ENCODE measurements around the gene NRCAM. TPM values are rescaled to one million over a fixed set of nuclear protein-coding genes. Genes with fewer than 3 reads are reported as not detected.
A peak's percentile ranks its signal among the peaks of the same experiment; 100 is the strongest.
"Not testable (repeated sequence)": the region's sequence is repeated elsewhere in the genome, so short reads cannot be mapped to it uniquely, and the experiment has no call there.

The NRCAM gene
- total RNA-seq, 1 donor from 2014 or later = 11.0 TPM

DNA sequence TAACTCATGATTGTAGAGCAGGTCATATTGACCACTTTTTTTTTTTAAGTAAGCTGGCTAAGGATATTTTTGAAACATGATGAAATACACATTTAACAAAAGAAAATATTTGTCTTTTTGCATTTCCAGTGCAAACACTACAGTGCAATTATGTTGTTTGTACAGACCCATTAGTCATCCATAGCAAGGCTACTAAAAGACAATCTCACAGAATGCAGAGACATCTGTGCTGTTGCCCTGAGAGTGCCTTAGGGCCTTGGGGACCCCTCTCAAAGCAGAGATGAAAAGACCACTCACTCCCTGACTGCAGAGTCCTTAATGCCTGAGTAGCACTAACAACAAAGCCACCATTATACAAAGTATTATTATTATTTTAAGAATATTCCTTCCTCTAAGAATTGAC, 104.5 kb downstream of the NRCAM start:
- H3K4me3 ChIP-seq (ENCODE audit: low read depth, low read length) = no peak overlapping the region
- no peak for DNase-seq (ENCODE audit: low read depth)
- TF ChIP-seq, protein P1, sequence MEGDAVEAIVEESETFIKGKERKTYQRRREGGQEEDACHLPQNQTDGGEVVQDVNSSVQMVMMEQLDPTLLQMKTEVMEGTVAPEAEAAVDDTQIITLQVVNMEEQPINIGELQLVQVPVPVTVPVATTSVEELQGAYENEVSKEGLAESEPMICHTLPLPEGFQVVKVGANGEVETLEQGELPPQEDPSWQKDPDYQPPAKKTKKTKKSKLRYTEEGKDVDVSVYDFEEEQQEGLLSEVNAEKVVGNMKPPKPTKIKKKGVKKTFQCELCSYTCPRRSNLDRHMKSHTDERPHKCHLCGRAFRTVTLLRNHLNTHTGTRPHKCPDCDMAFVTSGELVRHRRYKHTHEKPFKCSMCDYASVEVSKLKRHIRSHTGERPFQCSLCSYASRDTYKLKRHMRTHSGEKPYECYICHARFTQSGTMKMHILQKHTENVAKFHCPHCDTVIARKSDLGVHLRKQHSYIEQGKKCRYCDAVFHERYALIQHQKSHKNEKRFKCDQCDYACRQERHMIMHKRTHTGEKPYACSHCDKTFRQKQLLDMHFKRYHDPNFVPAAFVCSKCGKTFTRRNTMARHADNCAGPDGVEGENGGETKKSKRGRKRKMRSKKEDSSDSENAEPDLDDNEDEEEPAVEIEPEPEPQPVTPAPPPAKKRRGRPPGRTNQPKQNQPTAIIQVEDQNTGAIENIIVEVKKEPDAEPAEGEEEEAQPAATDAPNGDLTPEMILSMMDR (conservative IDR thresholded peaks at IDR 0.05; ENCODE audit: low read depth, low read length) = no peak

DNA sequence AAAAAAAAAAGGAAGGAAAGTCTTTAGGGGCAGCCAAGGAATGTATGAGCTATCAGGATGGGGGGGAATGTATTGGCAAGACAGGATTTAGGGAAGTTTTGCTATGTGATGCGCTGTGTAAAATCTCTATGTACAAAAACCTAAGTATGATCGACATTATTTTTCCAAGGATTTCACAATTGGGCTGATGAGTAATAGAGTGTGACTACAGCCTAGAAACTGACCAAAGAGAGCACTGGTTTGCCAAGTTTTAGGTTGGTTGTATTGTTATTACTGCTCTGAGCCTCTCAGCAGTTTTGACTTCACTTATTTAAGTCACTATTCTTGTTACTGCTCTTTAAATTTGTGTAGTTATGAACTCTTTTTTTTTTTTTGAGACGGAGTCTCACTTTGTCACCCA, 107.3 kb downstream of the NRCAM start:
- peak; percentile 42 for DNase-seq (ENCODE audit: low read depth)
- TF ChIP-seq, protein P1 (conservative IDR thresholded peaks at IDR 0.05; ENCODE audit: low read depth, low read length) = no peak
- no peak overlapping the region for H3K4me3 ChIP-seq (ENCODE audit: low read depth, low read length)

DNA sequence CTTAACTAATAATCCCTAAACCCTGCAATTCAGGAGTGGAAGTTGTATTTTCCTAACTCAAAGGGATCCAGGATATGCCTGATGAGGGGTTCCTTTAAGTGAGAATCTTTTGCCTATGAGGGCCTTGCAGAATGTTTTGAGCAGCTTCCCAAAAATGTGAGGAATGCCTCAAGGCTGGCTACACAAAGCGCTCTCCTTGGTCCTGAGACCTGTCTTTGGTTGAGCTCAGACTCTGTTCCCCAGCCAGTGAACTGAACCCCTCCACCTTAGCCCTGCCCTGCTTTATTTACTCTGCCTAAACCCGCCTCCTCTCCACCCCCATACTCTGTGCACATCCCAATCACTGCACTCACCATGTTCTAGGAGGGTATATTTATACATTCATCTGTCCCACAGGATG, 108.6 kb downstream of the NRCAM start:
- TF ChIP-seq, protein P1 (conservative IDR thresholded peaks at IDR 0.05; ENCODE audit: low read depth, low read length) = no peak
- H3K4me3 ChIP-seq (ENCODE audit: low read depth, low read length) = no peak overlapping the region
- no peak for DNase-seq (ENCODE audit: low read depth)

DNA sequence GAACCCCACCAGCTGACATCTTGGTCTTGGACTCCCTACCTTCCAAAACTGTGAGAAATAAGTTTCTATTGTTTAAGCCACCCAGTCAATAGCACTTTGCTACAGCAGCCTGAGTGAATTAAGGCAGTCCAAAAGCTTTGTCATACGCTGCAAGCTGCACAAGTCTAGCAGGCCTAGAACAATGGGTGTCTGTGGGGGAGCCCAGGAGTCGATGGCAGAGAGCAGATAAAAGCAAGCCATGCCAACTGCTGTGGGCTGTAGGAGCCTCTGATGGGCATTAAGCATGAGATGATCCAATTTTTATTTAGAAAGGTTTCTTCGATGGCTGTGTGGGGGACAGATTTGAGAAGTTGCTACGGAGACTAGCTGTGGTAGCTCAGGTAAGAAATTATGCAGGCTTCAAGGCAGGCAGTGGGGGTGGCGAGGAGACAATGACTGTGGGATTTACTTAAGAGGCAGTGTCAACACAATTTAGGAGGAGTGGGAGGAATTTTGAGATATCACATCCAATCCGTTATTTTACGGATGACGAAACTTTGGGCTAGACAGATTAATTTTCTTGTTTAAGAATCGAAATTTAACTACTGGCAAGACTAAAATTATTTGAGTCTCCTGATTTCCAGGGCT, 110.4 kb downstream of the NRCAM start:
- TF ChIP-seq, protein P1 (conservative IDR thresholded peaks at IDR 0.05; ENCODE audit: low read depth, low read length) = no peak
- no peak for DNase-seq (ENCODE audit: low read depth)
- no peak overlapping the region for H3K4me3 ChIP-seq (ENCODE audit: low read depth, low read length)

DNA sequence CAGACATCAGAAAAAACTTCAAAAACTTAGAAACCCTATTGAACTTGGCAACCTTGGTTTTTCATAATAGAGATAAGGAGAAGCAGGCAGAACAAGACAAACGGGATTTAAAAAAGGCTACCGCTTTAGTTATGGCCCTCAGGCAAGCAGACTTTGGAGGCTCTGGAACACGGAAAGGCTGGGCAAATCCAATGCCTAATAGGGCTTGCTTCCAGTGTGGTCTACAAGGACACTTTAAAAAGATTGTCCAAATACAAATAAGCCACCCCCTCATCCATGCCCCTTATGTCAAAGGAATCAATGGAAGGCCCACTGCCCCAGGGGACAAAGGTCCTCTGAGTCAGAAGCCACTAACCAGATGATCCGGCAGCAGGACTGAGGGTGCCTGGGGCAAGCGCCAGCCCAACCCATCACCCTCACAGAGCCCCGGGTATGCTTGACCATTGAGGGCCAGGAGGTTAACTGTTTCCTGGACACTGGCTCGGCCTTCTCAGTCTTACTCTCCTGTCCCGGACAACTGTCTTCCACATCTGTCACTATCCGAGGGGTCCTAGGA, 115.3 kb downstream of the NRCAM start:
- TF ChIP-seq, protein P1 (conservative IDR thresholded peaks at IDR 0.05; ENCODE audit: low read depth, low read length) = no peak
- DNase-seq (ENCODE audit: low read depth) = no peak

DNA sequence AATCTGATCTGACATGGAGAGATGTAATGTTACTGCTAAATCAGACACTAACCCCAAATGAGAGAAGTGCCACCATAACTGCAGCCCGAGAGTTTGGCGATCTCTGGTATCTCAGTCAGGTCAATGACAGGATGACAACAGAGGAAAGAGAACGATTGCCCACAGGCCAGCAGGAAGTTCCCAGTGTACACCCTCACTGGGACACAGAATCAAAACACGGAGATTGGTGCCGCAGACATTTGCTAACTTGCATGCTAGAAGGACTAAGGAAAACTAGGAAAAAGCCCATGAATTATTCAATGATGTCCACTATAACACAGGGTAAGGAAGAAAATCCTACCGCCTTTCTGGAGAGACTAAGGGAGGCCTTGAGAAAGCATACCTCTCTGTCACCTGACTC, 115.8 kb downstream of the NRCAM start:
- not testable (repeated sequence) for H3K4me3 ChIP-seq (ENCODE audit: low read depth, low read length); DNase-seq (ENCODE audit: low read depth)

More for the DNA sequence above, 115.3 kb downstream of the NRCAM start:
- no peak overlapping the region for H3K4me3 ChIP-seq (ENCODE audit: low read depth, low read length)

DNA sequence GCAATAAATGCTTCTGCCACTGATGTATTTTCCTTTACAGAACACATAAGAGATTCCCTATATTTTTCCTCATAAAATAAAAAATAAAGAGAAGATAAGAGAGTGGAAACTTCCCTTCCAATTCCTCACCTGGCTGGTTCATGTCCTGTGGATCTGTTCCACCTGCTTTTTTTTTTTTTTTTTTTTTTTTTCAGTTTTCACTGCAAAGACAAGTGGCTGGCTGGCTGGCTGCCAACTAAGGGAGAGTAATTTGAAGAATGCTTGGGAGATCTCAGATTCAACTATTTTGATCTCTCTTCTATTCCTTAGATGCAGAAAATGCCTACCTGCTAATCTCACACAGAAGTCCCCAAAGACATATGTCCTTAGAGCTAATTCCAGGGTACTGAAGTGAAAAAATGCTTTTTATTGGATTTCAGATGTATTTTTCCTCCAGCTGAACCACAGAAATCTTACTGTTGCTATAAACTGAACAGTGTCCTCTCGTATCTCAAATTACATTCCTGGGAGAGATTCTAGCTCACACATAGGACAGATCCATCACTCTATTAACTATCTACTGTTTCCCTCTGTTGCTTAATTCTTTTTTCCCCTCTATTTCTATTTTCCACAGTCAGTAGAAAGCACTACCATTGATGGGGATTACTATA, 120.8 kb downstream of the NRCAM start:
- no peak overlapping the region for H3K4me3 ChIP-seq (ENCODE audit: low read depth, low read length)
- TF ChIP-seq, protein P1 (conservative IDR thresholded peaks at IDR 0.05; ENCODE audit: low read depth, low read length) = no peak
- no peak for DNase-seq (ENCODE audit: low read depth)

All from epithelial cell of proximal tubule (primary cell).